IPS-15b (cell line): ENCODE results near the gene GATAD2B.

Experiments used
- H3K27me3 ChIP-seq: one replicate; pipeline ENCODE4 v1.6.1; 2013; ENCODE audit warnings: low read length; ENCODE audit not compliant: control insufficient read depth, insufficient read depth
- H3K36me3 ChIP-seq: one replicate; pipeline ENCODE4 v1.6.1; 2013; ENCODE audit warnings: low read length; ENCODE audit not compliant: control insufficient read depth, insufficient read depth
- H3K4me1 ChIP-seq: one replicate; pipeline ENCODE4 v1.6.1; 2013; ENCODE audit warnings: mild to moderate bottlenecking, low read length; ENCODE audit not compliant: control insufficient read depth, insufficient read depth
- H3K4me3 ChIP-seq: one replicate; pipeline ENCODE4 v1.5.1; 2013; ENCODE audit warnings: low read depth, low read length
- H3K9ac ChIP-seq: one replicate; pipeline ENCODE4 v1.6.1; 2013; ENCODE audit warnings: low read depth, mild to moderate bottlenecking, low read length
- H3K9me3 ChIP-seq: one replicate; pipeline ENCODE4 v1.6.1; 2013; ENCODE audit warnings: mild to moderate bottlenecking, low read length; ENCODE audit not compliant: control insufficient read depth, insufficient read depth

The GATAD2B gene

GRCh38 chr1:153922972-153923925 lies at the start of gene GATAD2B:
TSS of gene GATAD2B (minus strand) at chr1:153922972. CDS start at chr1:153828347, 94,625 bp downstream.
- no peaks in the 10 kb centered on the region for H3K9me3 ChIP-seq
- peak within 1 kb of the TSS; percentile 91 for H3K4me3 ChIP-seq
- peaks cover 23% of the 10 kb centered on the region for H3K4me1 ChIP-seq
- H3K27me3 ChIP-seq, result no peaks in the 10 kb centered on the region
- H3K9ac ChIP-seq, result peak within 1 kb of the TSS; percentile 96
- H3K36me3 ChIP-seq, result no peaks in the 10 kb centered on the region

DNA sequence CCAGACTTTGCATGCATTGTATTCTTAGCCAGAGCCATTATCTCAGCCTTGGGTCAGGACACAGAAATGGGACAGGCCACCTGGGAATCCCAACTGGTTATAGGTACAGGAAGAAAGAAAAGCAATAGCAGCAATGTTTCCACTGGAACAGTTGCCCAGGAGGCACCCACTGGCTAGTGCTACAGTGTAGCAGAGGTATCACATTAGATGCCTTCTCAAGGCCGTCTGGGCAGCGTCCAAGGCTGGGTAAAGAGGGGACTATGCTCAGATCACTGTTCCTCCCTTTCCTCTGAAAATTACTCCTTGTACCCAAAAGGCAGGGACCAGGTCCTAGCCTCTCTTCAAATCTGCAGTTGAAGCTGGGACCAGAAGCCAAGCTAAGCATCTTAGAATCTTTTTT lies 47.6 kb upstream of the GATAD2B start:
- Histone ChIP-seq H3K9ac (no peak overlapping the region), H3K36me3 (peaks cover 17% of the 10 kb centered on the region), H3K4me1 (no peaks in the 10 kb centered on the region), H3K27me3 (no peaks in the 10 kb centered on the region), H3K9me3 (no peaks in the 10 kb centered on the region), H3K4me3 (no peak overlapping the region)

DNA sequence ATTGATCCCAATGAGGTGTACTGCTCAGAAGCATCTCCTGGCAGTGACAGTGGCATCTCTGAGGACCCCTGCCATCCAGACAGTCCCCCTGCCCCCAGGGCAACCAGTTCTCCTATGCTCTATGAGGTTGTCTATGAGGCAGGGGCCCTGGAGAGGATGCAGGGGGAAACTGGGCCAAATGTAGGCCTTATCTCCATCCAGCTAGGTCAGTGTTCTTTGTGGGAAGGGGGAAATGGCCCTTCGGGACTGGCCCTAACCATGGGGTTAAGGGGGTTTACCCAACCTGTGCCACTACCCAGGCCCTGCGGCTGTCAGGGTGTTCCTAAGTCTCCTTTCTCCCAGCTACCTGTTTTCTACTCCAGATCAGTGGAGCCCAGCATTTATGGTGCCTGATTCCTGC lies 46.2 kb upstream of the GATAD2B start:
- H3K27me3 ChIP-seq, result no peaks in the 10 kb centered on the region
- H3K9ac ChIP-seq, result no peak overlapping the region
- H3K9me3 ChIP-seq, result no peaks in the 10 kb centered on the region
- H3K4me3 ChIP-seq, result no peak overlapping the region
- peaks cover 11% of the 10 kb centered on the region for H3K36me3 ChIP-seq
- H3K4me1 ChIP-seq, result no peaks in the 10 kb centered on the region

DNA sequence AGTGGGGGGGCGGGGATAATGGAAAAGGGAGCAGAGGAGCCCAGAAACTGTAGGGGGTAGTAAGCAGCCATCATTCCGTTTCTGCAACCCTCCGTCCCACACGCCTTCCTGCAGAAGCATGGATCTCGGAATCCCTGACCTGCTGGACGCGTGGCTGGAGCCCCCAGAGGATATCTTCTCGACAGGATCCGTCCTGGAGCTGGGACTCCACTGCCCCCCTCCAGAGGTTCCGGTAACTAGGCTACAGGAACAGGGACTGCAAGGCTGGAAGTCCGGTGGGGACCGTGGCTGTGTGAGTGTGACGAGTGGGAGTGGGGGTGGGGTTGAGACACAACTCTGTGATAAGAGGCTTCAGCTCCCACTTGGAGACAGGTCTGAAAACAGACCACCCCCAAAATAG lies 45.6 kb upstream of the GATAD2B start:
- H3K27me3 ChIP-seq, result no peaks in the 10 kb centered on the region
- H3K4me3 ChIP-seq, result peak overlapping the region; percentile 83
- H3K9me3 ChIP-seq, result no peaks in the 10 kb centered on the region
- H3K4me1 ChIP-seq, result no peaks in the 10 kb centered on the region
- peaks cover 7% of the 10 kb centered on the region for H3K36me3 ChIP-seq
- H3K9ac ChIP-seq, result peak overlapping the region; percentile 79

GRCh38 chr1:153968000-153968363 lies 45.2 kb upstream of the GATAD2B start:
- Histone ChIP-seq H3K9ac (peak overlapping the region; percentile 79), H3K4me1 (no peaks in the 10 kb centered on the region)

DNA sequence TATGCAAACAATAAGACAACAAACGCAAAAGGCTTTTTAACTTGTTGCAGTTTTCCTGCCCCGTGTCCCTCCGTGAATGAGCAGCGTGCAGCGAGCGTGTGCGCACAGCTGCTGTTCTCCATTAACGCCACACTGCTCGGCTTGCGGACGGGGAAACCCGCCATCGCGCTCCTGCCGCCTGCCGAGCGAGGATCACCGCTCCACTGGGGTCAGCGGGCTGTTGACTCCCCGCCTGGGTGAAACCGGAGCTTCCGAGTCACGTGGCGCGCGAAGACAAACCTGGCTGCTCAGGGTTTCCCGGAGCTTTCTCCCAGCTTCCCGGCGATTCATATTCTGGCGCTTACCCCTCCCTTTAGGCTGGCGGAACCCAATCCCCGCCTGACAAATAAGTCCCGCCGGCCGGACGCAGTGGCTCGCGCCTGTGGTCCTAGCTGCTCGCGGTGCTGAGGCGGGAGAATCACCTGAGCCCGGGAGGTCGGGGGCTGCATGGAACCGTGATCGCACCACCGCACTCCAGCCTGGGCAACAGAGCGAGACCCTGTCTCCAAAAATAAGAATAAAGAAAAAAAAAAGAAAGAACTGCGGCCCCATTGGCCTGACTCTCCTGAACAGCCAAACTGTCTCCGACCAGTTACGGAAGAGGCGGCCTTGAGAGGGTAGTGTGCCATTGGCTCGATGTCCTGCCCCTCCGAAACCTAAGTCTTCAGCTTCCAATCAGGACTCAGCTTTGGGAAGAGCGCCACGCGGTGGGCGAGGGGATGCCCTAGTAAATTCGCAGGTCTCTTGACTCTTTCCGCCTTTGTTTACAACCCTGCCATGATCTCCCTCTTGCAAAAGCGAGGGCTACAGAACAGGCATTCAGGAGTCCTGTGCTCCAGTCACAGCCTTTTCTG lies 44.6 kb upstream of the GATAD2B start, which contains the start of gene CREB3L4:
TSS of gene CREB3L4 (plus strand) at position 796 of the 893 bp plus-strand sequence. CDS start 624 bp downstream, outside the sequence.
- Histone ChIP-seq H3K4me3 (peak within 1 kb of the TSS; percentile 83), H3K36me3 (peaks cover 7% of the 10 kb centered on the region), H3K27me3 (no peaks in the 10 kb centered on the region), H3K4me1 (no peaks in the 10 kb centered on the region), H3K9me3 (no peaks in the 10 kb centered on the region), H3K9ac (peak within 1 kb of the TSS; percentile 80)

More at GRCh38 chr1:153968000-153968363, 45.2 kb upstream of the GATAD2B start:
- Histone ChIP-seq H3K36me3 (peaks cover 7% of the 10 kb centered on the region), H3K4me3 (peak overlapping the region; percentile 83), H3K27me3 (no peaks in the 10 kb centered on the region), H3K9me3 (no peaks in the 10 kb centered on the region)

- H3K27me3 ChIP-seq, result no peaks in the 10 kb centered on the region
- no peaks in the 10 kb centered on the region for H3K9me3 ChIP-seq
- peaks cover 12% of the 10 kb centered on the region for H3K4me1 ChIP-seq
- H3K4me3 ChIP-seq, result peak overlapping the region; percentile 98
- peaks cover 12% of the 10 kb centered on the region for H3K36me3 ChIP-seq
- H3K9ac ChIP-seq, result peak overlapping the region; percentile 55
Measured at GRCh38 chr1:153963850-153964331, 41.1 kb upstream of the GATAD2B start.

GRCh38 chr1:153963030-153963849 lies 40.5 kb upstream of the GATAD2B start, which contains the start of gene SLC39A1:
TSS of gene SLC39A1 (minus strand) at chr1:153963537. CDS start at chr1:153962715, 822 bp downstream.
- H3K9me3 ChIP-seq, result no peaks in the 10 kb centered on the region
- peak within 1 kb of the TSS; percentile 98 for H3K4me3 ChIP-seq
- H3K27me3 ChIP-seq, result no peaks in the 10 kb centered on the region
- H3K9ac ChIP-seq, result peak within 1 kb of the TSS; percentile 84
- H3K36me3 ChIP-seq, result peaks cover 12% of the 10 kb centered on the region
- H3K4me1 ChIP-seq, result peaks cover 13% of the 10 kb centered on the region

GRCh38 chr1:153962088-153963029 lies 39.6 kb upstream of the GATAD2B start:
- peak overlapping the region; percentile 84 for H3K9ac ChIP-seq
- H3K36me3 ChIP-seq, result peaks cover 12% of the 10 kb centered on the region
- peak overlapping the region; percentile 98 for H3K4me3 ChIP-seq
- peaks cover 13% of the 10 kb centered on the region for H3K4me1 ChIP-seq
- H3K27me3 ChIP-seq, result no peaks in the 10 kb centered on the region
- no peaks in the 10 kb centered on the region for H3K9me3 ChIP-seq

- peak overlapping the region; percentile 84 for H3K9ac ChIP-seq
- peak overlapping the region; percentile 98 for H3K4me3 ChIP-seq
- H3K27me3 ChIP-seq, result no peaks in the 10 kb centered on the region
- peaks cover 12% of the 10 kb centered on the region for H3K36me3 ChIP-seq
- H3K9me3 ChIP-seq, result no peaks in the 10 kb centered on the region
- peaks cover 16% of the 10 kb centered on the region for H3K4me1 ChIP-seq
Measured at GRCh38 chr1:153961421-153961820, 38.6 kb upstream of the GATAD2B start.
